Measurements from ENCODE around the gene RGS2. TPM values are rescaled to one million over a fixed set of nuclear protein-coding genes. Genes with fewer than 3 reads are reported as not detected.

The RGS2 gene
- total RNA-seq, 2 experiments from 2014 or later, result 6.2 TPM

Other genes starting within 250 kb of the RGS2 start
- gene RGS1, start 233.3 kb upstream of the RGS2 start, total RNA-seq, result 10 to 100 TPM; 25.8 to 28.7 TPM
- gene RGS13, start 172.9 kb upstream of the RGS2 start, total RNA-seq, result not detected